IPS-20b (cell line): ENCODE measurements around the gene TBCD.

ENCODE experiments used
- H3K27ac ChIP-seq: one replicate; pipeline ENCODE4 v1.5.1; 2013; ENCODE audit warnings: low read length
- H3K27me3 ChIP-seq: 2 replicates; pipeline ENCODE4 v1.6.1; 2013; ENCODE audit warnings: mild to moderate bottlenecking, low read length, inconsistent platforms; ENCODE audit not compliant: insufficient read depth
- H3K36me3 ChIP-seq: 2 replicates; pipeline ENCODE4 v1.6.1; 2013; ENCODE audit warnings: low read depth, mild to moderate bottlenecking, inconsistent platforms, low read length, moderate library complexity; ENCODE audit not compliant: insufficient read depth
- H3K4me1 ChIP-seq: 2 replicates; pipeline ENCODE4 v1.6.1; 2013; ENCODE audit warnings: mild to moderate bottlenecking, control low read depth, inconsistent platforms, low read length, moderate library complexity; ENCODE audit not compliant: insufficient read depth
- H3K4me3 ChIP-seq: 2 replicates; pipeline ENCODE4 v1.5.1; 2013; ENCODE audit warnings: mild to moderate bottlenecking, low read length, inconsistent platforms
- H3K9ac ChIP-seq: 2 replicates; pipeline ENCODE4 v1.6.1; 2013; ENCODE audit warnings: low read depth, mild to moderate bottlenecking, inconsistent platforms, low read length, moderate library complexity
- H3K9me3 ChIP-seq: 2 replicates; pipeline ENCODE4 v1.6.1; 2013; ENCODE audit warnings: mild to moderate bottlenecking, low read depth, low read length, inconsistent platforms; ENCODE audit not compliant: insufficient read depth

Gene TBCD

DNA sequence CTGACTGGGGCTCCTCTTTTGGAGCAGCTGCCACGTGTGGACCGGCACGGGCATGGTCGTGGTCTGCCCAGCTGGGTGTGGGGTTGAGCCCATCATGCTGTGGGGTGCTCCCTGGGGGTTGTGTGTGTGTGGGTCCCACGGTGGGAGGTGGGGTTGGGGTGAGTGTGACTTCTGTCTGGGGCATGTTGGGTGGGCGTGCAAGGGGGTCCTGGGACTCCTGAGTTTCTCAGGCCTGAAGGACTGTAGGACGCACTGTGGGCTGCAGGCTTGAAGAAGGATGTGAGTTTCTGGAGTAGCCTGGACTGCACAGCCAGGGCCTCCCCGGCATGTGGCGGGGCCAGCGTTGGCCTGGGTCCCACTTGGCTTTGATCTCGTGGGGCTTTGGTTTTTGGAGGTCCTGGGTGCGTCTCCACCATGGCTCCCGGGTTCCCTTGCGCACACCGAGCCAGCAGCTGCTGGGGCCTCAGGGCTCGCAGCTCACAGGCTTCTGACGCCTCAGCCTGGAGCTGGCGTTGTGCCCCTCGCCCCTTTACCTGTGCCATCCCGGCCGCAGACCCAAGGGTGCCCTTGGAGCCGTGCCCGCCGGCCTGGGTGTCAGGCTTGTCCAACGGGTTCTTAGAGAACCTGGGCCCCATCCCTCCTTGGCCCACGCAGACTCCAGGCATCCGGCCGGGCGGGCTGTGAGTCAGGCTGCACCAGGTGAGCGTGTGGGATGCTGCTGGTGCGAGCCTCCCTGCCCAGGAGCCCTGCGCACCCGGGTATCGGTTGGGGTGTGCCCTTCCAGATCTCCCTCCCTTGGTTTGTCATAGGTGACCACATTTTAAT is 122.4 kb downstream of the TBCD start:
- Histone ChIP-seq H3K4me3 (no peak overlapping the region), H3K36me3 (peaks cover 20% of the 10 kb centered on the region), H3K4me1 (peaks cover 6% of the 10 kb centered on the region; the same call in 1 of the 2 replicates), H3K9me3 (no peaks in the 10 kb centered on the region), H3K27me3 (no peaks in the 10 kb centered on the region), H3K9ac (no peak overlapping the region), H3K27ac (no peak overlapping the region)

DNA sequence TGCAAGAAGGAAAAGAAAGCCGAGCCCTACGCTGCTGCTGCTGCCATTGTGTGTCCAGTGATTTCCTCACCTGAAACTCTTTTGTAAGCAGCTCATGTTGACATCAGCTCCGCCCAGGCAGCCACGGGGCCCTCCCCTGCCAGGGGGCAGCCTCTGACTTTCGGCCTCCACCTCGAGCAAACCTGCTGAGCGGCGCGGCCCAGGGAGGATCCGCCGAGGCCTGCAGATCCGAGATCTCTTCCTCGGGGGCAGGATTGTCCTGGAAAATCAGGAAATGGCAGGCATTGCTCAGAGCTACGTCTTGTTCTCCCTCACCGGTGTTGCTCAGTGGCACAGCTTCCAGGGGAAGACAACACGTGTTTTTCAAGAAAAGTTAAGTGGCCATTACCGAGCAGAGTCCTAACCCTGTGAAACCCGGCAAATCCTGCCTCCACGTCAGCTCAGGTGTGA is 123.6 kb downstream of the TBCD start:
- Histone ChIP-seq H3K27me3 (no peaks in the 10 kb centered on the region), H3K36me3 (peaks cover 13% of the 10 kb centered on the region), H3K4me3 (no peak overlapping the region), H3K9ac (peak overlapping the region; percentile 46; the same call in 1 of the 2 replicates), H3K27ac (no peak overlapping the region), H3K4me1 (peaks cover 6% of the 10 kb centered on the region; the same call in 1 of the 2 replicates), H3K9me3 (no peaks in the 10 kb centered on the region)

DNA sequence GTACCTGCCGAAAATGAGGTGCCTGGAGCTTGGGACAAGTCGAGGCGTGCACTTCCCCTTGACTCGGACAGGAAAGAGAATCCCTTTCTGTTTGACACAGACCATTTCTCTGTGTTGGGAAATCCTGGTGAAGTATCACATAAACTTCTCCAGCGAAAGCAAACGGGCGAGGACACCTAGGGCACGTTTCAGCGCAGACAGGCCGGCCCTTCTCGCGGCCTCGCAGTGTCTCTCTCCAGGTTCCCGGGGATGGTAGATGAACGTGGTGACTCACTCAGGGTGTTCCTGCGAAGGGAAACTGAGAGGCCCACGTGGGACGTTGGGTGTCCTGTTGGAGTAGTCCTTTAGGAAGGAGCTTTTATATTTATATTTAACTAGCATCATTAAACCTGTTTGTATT is 124.3 kb downstream of the TBCD start:
- H3K9ac ChIP-seq: no peak overlapping the region
- peaks cover 6% of the 10 kb centered on the region for H3K36me3 ChIP-seq
- peaks cover 6% of the 10 kb centered on the region; the same call in 1 of the 2 replicates for H3K4me1 ChIP-seq
- no peak overlapping the region for H3K4me3 ChIP-seq
- H3K27me3 ChIP-seq: no peaks in the 10 kb centered on the region
- H3K27ac ChIP-seq: no peak overlapping the region
- H3K9me3 ChIP-seq: no peaks in the 10 kb centered on the region

DNA sequence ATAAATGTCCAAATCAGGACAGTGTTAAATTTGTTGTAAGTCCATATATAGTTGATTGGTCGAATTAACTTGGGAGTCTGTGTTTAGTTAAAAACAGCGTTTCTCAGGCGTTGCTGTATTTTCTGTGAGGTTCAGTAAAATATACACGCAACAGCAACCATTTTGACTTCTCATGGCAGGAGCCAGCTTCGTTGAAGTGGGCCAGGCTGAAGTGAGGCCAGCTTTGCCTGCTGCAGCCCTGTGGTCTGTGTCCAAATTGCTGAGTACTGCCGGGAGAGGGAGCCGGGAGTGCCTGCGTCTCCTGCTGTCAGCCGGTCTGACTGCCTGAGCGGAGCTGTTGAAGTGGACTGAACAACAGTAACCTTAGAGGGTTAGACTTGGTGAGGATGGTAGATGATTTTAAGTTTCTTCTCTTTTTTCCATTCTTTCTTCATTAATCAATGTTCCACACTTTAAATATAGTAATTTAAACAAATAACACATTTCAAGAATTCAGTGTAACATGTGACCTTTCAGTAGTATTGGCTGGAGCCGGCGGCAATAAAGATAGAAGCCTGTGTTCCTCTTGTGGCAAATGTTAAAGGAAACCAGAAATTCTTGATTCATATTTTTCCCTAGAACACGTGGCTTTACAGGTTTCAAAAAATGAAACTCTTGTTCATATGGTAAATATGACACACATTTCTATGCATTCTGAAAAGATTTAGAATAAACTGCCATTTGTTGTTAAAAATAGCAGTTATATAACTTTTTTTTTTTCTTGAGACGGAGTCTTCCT is 124.9 kb downstream of the TBCD start:
- no peaks in the 10 kb centered on the region for H3K9me3 ChIP-seq
- H3K27ac ChIP-seq: no peak overlapping the region
- no peaks in the 10 kb centered on the region for H3K27me3 ChIP-seq
- no peak overlapping the region for H3K9ac ChIP-seq
- H3K4me1 ChIP-seq: peaks cover 6% of the 10 kb centered on the region; the same call in 1 of the 2 replicates
- H3K36me3 ChIP-seq: peaks cover 4% of the 10 kb centered on the region; the same call in 1 of the 2 replicates
- no peak overlapping the region for H3K4me3 ChIP-seq

DNA sequence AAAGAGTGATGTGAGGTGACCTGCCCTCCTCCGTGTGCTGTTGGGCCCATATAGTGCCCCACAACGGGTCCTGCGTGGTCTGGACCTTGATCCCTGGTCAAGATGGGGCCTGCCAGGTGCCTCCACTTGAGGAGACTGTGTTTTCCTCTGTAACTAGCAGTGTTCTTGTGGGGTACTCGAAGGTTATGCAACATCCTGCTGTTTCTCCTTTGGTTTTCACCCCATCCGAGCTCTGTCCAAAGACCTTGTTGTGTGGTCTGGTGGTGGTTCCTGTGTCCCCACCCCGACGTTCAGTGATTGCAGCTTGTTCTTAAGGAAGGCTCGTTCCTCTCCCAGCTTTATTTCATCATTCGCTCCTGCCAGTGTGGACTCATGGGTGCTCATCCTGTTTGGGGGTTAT is 126.7 kb downstream of the TBCD start:
- H3K4me1 ChIP-seq: peaks cover 6% of the 10 kb centered on the region; the same call in 1 of the 2 replicates
- no peak overlapping the region for H3K4me3 ChIP-seq
- no peaks in the 10 kb centered on the region for H3K9me3 ChIP-seq
- H3K27me3 ChIP-seq: no peaks in the 10 kb centered on the region
- H3K36me3 ChIP-seq: peaks cover 4% of the 10 kb centered on the region; the same call in 1 of the 2 replicates
- no peak overlapping the region for H3K9ac ChIP-seq
- H3K27ac ChIP-seq: no peak overlapping the region

DNA sequence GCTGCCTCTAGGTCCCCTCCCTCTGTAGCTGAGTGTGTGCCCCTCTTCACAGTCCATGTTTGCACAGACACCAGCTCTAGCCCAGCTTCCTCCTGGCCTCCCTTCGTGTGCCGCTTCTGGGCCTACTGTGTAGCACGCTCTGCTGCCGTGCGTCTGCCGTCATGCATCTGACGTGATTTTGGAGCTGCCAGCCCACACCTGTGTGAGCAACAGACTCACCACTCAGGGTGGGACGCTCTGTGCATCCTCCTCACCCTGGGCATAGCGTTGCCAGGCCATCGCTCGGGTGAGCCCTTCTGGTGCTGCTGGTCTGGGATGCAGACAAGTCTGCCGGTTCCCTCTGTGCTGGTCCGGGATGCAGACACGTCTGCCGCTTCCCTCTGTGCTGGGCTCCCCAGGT is 127.4 kb downstream of the TBCD start:
- Histone ChIP-seq H3K9me3 (no peaks in the 10 kb centered on the region), H3K4me3 (no peak overlapping the region), H3K27me3 (no peaks in the 10 kb centered on the region), H3K36me3 (peaks cover 4% of the 10 kb centered on the region; the same call in 1 of the 2 replicates), H3K4me1 (peaks cover 6% of the 10 kb centered on the region; the same call in 1 of the 2 replicates), H3K27ac (no peak overlapping the region), H3K9ac (no peak overlapping the region)

DNA sequence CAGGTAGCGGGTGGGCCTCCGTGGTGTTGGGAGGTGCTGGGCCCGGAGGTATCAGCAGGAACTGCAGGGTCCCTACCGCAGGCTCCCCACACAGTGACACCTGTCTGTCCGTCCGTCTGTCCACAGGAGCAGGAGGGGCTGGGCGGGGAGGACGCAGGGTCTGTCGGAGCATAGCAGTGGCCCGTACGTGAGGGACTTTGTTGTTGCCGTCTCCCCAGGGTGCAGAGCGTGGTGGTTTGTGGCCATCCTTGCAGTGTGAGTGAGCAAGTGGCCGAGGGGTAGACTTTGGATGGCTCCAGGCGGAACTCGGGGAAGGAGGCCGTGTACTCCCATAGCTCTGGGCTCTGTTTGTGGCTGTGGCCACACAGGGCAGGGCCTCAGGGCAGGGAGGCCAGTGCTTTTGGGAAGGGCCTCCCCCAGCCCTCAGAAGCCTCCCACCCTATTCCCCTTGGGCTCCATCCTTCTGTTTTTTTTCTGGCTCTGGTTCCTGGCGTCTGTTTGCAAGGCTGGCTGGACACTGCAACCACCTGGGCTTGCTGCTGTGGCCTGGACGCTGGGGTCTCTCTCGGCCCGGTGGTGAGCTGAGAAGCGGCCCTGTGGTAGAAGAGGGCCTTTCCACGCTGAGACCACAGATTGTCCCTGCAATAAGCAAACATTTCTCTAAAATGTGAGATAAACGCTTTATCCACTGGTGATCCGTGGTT is 128.9 kb downstream of the TBCD start:
- Histone ChIP-seq H3K4me3 (no peak overlapping the region), H3K27ac (no peak overlapping the region), H3K9ac (no peak overlapping the region), H3K9me3 (no peaks in the 10 kb centered on the region), H3K27me3 (no peaks in the 10 kb centered on the region), H3K4me1 (peaks cover 6% of the 10 kb centered on the region; the same call in 1 of the 2 replicates), H3K36me3 (peaks cover 3% of the 10 kb centered on the region; the same call in 1 of the 2 replicates)

DNA sequence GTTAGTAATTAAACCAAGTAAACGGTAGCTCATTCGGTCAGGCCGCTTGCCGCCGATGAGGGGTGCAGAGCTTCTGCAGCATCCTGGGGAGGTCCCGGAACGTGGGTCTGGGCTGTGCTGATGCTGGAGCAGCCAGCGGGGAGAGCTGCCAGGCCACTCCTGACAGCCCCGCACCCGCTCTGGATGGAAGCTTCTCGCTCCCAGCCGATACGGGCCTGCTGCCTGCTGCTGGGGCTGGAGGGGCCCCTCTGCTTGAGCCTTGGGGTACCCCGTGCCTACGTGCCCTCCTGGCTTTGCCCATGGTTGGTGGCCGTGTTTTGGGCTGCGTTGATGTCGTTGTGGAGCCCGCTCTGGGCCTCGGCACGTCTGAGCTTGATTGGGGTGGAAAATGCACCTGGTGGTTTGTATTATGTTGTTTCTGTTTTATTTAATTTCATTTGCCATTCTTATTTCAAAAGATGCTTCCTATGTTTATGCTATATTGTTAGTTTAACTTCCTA is 129.5 kb downstream of the TBCD start:
- Histone ChIP-seq H3K4me3 (no peak overlapping the region), H3K9ac (no peak overlapping the region), H3K27ac (no peak overlapping the region)

DNA sequence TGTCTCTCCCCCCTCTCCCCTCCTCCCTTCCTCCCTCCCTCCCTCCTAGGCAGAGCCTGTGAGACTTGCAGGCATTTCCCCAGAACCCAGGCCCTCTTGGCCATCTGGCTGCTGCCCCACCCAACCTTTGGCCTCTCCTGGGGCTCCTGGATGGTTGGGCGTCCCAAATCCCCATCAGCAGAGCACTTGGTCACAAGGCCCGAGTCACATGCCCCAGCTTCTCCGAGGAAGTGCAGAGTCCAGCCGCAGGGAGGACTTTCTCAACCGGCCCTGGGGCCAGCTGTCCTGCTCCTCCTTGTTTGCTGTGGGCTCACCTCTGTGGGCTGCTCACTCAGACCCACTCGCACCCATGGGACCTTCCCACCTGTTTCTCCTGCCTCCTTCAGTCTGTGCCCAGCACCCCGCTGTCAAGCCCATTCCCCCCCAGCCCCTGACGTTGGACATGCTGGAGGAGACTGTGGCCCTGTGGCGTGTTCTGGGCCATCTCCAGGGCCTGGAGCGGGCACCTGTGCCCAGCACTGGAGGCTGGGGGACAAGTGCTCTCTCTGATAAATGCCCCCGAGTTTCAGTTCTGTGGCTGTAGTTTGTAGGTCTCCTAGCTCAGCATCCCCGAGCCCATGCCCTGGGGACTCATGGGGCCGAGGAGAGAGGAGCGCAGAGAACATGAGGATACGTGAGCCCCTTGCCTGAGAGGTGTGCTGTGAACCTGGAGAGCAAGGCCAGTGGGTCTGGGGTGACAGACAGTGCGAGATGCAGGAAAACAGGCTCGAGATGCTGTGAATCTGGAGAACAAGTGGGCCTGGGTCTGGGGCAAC is 130.2 kb downstream of the TBCD start:
- Histone ChIP-seq H3K27ac (no peak overlapping the region), H3K4me3 (no peak overlapping the region), H3K9ac (no peak overlapping the region; the same call in 1 of the 2 replicates), H3K4me1 (peaks cover 3% of the 10 kb centered on the region), H3K27me3 (no peaks in the 10 kb centered on the region), H3K36me3 (peaks cover 10% of the 10 kb centered on the region), H3K9me3 (no peaks in the 10 kb centered on the region)

More for the DNA sequence above, 129.5 kb downstream of the TBCD start:
- Histone ChIP-seq H3K27me3 (no peaks in the 10 kb centered on the region), H3K9me3 (no peaks in the 10 kb centered on the region), H3K4me1 (peaks cover 10% of the 10 kb centered on the region), H3K36me3 (peaks cover 7% of the 10 kb centered on the region; the same call in 1 of the 2 replicates)

DNA sequence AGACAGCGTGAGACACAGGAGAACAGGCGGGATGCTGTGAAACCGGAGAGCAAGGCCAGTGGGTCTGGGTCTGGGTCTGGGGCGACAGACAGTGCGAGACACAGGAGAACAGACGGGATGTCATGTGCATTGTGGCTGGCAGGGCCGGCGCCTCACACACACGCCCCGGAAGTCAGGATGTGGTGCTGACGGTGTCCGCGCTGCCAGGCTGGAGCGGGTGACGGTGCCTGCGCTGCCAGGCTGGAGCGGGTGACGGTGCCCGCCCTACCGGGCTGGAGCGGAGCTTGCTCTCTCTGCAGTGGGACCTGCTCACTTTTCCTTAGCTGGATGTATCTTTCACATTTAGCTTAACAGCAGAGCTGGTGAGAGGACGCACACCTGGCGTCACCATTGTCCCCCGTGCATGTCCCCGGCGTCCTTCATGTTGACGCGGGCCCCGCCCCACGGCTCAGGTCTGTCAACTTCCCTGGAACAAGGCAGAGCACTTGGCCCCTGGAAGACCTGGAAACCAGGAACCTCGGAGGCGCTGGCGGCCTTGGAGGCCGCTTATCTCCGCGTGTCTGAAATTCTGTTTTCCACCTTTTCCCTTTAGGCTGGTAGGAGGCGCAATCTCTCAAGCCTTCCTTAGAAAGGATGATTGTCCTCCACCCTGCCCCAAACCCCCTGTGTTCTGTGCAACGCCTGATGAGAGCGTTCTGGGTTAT is 131.0 kb downstream of the TBCD start:
- no peak overlapping the region for H3K27ac ChIP-seq
- H3K4me3 ChIP-seq: no peak overlapping the region
- no peaks in the 10 kb centered on the region for H3K27me3 ChIP-seq
- peaks cover 17% of the 10 kb centered on the region for H3K36me3 ChIP-seq
- peaks cover 3% of the 10 kb centered on the region for H3K4me1 ChIP-seq
- H3K9ac ChIP-seq: no peak overlapping the region
- H3K9me3 ChIP-seq: no peaks in the 10 kb centered on the region
